Body of pancreas (tissue), 4 donors: ENCODE results near the gene CACNA2D3. TPM values are rescaled to one million over a fixed set of nuclear protein-coding genes. Genes with fewer than 3 reads are reported as not detected.

Source experiments
- ATAC-seq: fragments of 150-250 bp; one replicate; pipeline ENCODE4 v1.9.1; 2016
- DNase-seq, 4 donors: peaks; one replicate each; pipeline ENCODE4 v3.0.0-alpha.2; 2019
- H3K27ac ChIP-seq, 4 donors: fragments of 200-600 bp; sonication (generic); 1 replicate in 3 of 4; 2 replicates in 1 of 4; pipeline versions ENCODE4 v1.5.1 to v1.6.1; 2016 to 2019; ENCODE audit warnings: mild to moderate bottlenecking in 1 of 4, mixed read lengths in 1 of 4, moderate library complexity in 1 of 4
- H3K27me3 ChIP-seq, 2 donors: fragments of 200-600 bp; sonication (generic); one replicate each; pipeline ENCODE4 v1.6.0; 2016; ENCODE audit warnings: mild to moderate bottlenecking in 1 of 2
- H3K36me3 ChIP-seq, 2 donors: fragments of 200-600 bp; sonication (generic); replicated peaks in 1 of 2; 2 replicates each; pipeline ENCODE4 v1.5.1; 2016; ENCODE audit warnings: low read depth in 2 of 2; ENCODE audit not compliant: insufficient read depth in 1 of 2
- H3K4me1 ChIP-seq: fragments of 200-600 bp; sonication (generic); one replicate; pipeline ENCODE4 v1.6.0; 2016
- H3K4me3 ChIP-seq, 2 donors: fragments of 200-600 bp; sonication (generic); 1 replicate in 1 of 2; 2 replicates in 1 of 2; pipeline ENCODE4 v1.5.1; 2016 to 2019
- H3K9me3 ChIP-seq, 3 donors: fragments of 200-600 bp; sonication (generic); 1 replicate in 2 of 3; 2 replicates in 1 of 3; pipeline ENCODE4 v1.5.1; 2016
- CTCF ChIP-seq, 7 experiments: fragments of 450-650 bp in 4 of 7; fragments of 200-600 bp in 3 of 7; sonication (generic) in 3 of 7; IDR thresholded peaks; one replicate each; pipeline ENCODE4 v1.5.1; 2016 to 2019; ENCODE audit warnings: antibody characterized with exemption in 7 of 7
- POLR2A ChIP-seq, 3 donors: fragments of 450-650 bp; IDR thresholded peaks; one replicate each; pipeline ENCODE4 v1.6.1; 2016; ENCODE audit warnings: antibody characterized with exemption in 3 of 3, mild to moderate bottlenecking in 2 of 3
- WGBS, 2 donors: methylation state at CpG; one replicate each; pipeline ENCODE4 v1.1.5; 2017; 5-methylcytosine and 5-hydroxymethylcytosine counted together
- intact Hi-C: fragments of 100-400 bp; cut with DNase I; formaldehyde crosslinking; loops from one replicate; pipeline ENCODE4 v1.15.1; 2023
- total RNA-seq, 2 donors: library from RNA; depleted of rRNA; stranded (reverse); fragments of >200 nt; gene quantifications; one replicate each; pipeline ENCODE4 v1.1.0, GENCODE V29; 2016

Gene CACNA2D3
- total RNA-seq, 2 donors from 2014 or later, result not detected

- intact Hi-C loops, result no loop called here
These were observed 831.7 kb downstream of the CACNA2D3 start for GRCh38 chr3:54954022-54954421.

DNA sequence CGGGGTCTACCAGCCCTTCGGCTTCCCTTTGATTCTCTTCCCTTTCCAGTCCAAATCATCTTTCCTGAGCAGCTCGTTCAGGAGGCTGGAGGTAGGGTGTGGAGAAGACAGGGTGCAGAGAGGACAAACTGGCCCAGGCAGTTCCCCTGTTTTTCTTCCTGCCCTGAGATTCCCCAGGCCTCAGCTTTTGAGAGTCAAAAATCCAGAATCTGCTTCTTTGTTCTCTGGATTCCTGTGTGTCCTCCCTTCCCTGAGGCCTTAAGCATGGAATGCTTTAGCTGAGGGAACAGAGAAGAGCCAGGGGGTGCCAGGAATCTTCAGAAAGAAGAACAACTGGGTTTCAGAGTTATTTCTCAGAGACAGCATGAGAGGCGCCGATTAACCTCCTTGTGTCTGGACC lies 832.2 kb downstream of the CACNA2D3 start:
- Histone ChIP-seq H3K27me3 (no peaks in the 10 kb centered on the region), H3K4me1 (no peaks in the 10 kb centered on the region), H3K36me3 (no peaks in the 10 kb centered on the region), H3K27ac (no peak overlapping the region), H3K9me3 (no peaks in the 10 kb centered on the region), H3K4me3 (no peak overlapping the region)
- ATAC-seq (no peak), DNase-seq (no peak)
- intact Hi-C loops, result no loop called here
- 72 to 85% methylated on average over 5 of the region's 5 CpGs for WGBS, 2 donors
- TF ChIP-seq CTCF (IDR thresholded peaks at IDR 0.05) (no peak), POLR2A (IDR thresholded peaks at IDR 0.05) (no peak)

More at GRCh38 chr3:54954022-54954421, 831.7 kb downstream of the CACNA2D3 start:
- peak in 1 of 4 donors; percentile 5 for DNase-seq
- no peaks in the 10 kb centered on the region for H3K4me1 ChIP-seq
- peak; percentile 27 for ATAC-seq
- no peaks in the 10 kb centered on the region for H3K36me3 ChIP-seq
- WGBS, 2 donors, result 0 to 69% methylated on average over 1 to 5 of the region's 5 CpGs
- H3K27ac ChIP-seq, result no peak overlapping the region
- H3K27me3 ChIP-seq, result no peaks in the 10 kb centered on the region
- no peak for TF ChIP-seq POLR2A (IDR thresholded peaks at IDR 0.05)
- no peak for TF ChIP-seq CTCF (IDR thresholded peaks at IDR 0.05)
- no peaks in the 10 kb centered on the region for H3K9me3 ChIP-seq
- no peak overlapping the region for H3K4me3 ChIP-seq

- DNase-seq (no peak), ATAC-seq (no peak)
- no peak for TF ChIP-seq CTCF (IDR thresholded peaks at IDR 0.05)
- TF ChIP-seq POLR2A (IDR thresholded peaks at IDR 0.05), result no peak
- Histone ChIP-seq H3K27me3 (no peaks in the 10 kb centered on the region), H3K27ac (no peak overlapping the region), H3K36me3 (no peaks in the 10 kb centered on the region), H3K9me3 (no peaks in the 10 kb centered on the region), H3K4me1 (no peaks in the 10 kb centered on the region), H3K4me3 (no peak overlapping the region)
- intact Hi-C loops, result no loop called here
- 69 to 76% methylated on average over 3 of the region's 3 CpGs for WGBS, 2 donors
These were observed 833.1 kb downstream of the CACNA2D3 start for GRCh38 chr3:54955496-54955895.

DNA sequence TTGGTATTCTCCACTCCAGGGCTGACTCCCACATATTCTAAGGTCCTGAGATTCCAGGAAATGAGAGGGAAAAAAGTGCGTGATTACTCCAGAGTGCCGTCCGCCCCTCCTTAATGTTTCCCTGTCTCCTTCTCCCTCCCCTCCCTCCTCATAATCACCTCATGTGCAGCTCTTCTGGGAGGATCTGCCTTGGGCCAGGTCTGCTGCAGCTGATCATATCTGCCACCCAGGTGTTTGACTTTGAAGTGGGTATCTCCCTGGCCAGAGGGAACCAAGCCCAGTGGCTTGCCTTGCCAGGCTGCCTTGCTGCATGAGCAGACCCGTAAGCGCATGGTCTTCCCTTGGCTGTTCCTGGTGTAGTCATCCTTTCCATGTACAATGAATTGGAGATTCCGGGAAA lies 833.6 kb downstream of the CACNA2D3 start:
- TF ChIP-seq CTCF (IDR thresholded peaks at IDR 0.05), result no peak
- no peak for TF ChIP-seq POLR2A (IDR thresholded peaks at IDR 0.05)
- no peaks in the 10 kb centered on the region for H3K27me3 ChIP-seq
- intact Hi-C loops, result no loop called here

DNA sequence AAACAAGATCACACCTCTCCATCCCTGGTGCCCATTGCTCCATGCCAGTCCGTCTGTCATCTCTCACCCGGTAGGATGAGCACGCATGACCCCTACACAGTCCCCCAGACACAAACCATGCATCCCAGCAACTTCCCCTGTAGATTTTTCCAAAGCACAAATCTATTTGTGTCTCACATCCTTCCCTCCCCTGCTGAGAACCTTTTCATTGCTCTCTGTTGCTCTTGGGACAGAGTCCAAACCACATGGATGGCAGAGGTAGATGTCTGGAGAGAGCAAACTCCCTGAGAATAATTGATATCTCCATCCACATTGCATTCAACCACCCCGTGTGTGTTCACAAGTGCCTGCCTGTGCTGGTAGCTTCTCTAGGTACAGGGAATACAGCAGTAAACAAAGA lies 835.4 kb downstream of the CACNA2D3 start:
- Histone ChIP-seq H3K9me3 (no peaks in the 10 kb centered on the region), H3K36me3 (no peaks in the 10 kb centered on the region), H3K4me3 (no peak overlapping the region), H3K27ac (no peak overlapping the region), H3K27me3 (no peaks in the 10 kb centered on the region), H3K4me1 (no peaks in the 10 kb centered on the region)
- ATAC-seq (no peak), DNase-seq (no peak)
- intact Hi-C loops, result no loop called here
- TF ChIP-seq POLR2A (IDR thresholded peaks at IDR 0.05) (no peak), CTCF (IDR thresholded peaks at IDR 0.05) (no peak)
- WGBS, 2 donors, result 85 to 88% methylated on average over 4 of the region's 4 CpGs

More for the DNA sequence above, 833.6 kb downstream of the CACNA2D3 start:
- DNase-seq, result no peak
- WGBS, 2 donors, result 84 to 93% methylated on average over 6 of the region's 6 CpGs
- Histone ChIP-seq H3K4me1 (no peaks in the 10 kb centered on the region), H3K27ac (no peak overlapping the region), H3K36me3 (no peaks in the 10 kb centered on the region), H3K9me3 (no peaks in the 10 kb centered on the region), H3K4me3 (no peak overlapping the region)
- ATAC-seq, result no peak
